Astrocyte (in vitro differentiated cells and primary cell): ENCODE data around the gene IL20RA. TPM values are rescaled to one million over a fixed set of nuclear protein-coding genes. Genes with fewer than 3 reads are reported as not detected.

Experiments used
- DNase-seq: peaks from one replicate; pipeline ENCODE4 v3.0.0-alpha.2; 2010; ENCODE audit warnings: low read depth
- FAIRE-seq: peaks from 2 replicates; lab custom pipeline; 2011; peaks lifted over from hg19 to GRCh38; lab: Jason Lieb, UNC
- H2AFZ ChIP-seq: 2 replicates; pipeline ENCODE4 v1.6.0; 2012; ENCODE audit warnings: low read depth, low read length, inconsistent platforms
- H3K27ac ChIP-seq: 2 replicates; pipeline ENCODE4 v1.5.1; 2011; ENCODE audit warnings: low read depth, low read length, inconsistent platforms
- H3K27me3 ChIP-seq: 2 replicates; pipeline ENCODE4 v1.6.0; 2011; ENCODE audit warnings: low read length, inconsistent platforms; ENCODE audit not compliant: insufficient read depth
- H3K36me3 ChIP-seq: 2 replicates; pipeline ENCODE4 v1.5.1; 2011; ENCODE audit warnings: low read length, inconsistent platforms; ENCODE audit not compliant: insufficient read depth
- H3K4me1 ChIP-seq: 2 replicates; pipeline ENCODE4 v1.5.1; 2011; ENCODE audit warnings: low read length, inconsistent platforms; ENCODE audit not compliant: insufficient read depth
- H3K4me2 ChIP-seq: 2 replicates; pipeline ENCODE4 v1.6.0; 2012; ENCODE audit warnings: low read length, inconsistent platforms
- H3K4me3 ChIP-seq: 2 replicates; pipeline ENCODE4 v1.5.1; 2011; ENCODE audit warnings: low read depth, mild to moderate bottlenecking, low read length, inconsistent platforms; ENCODE audit not compliant: insufficient read depth
- H3K79me2 ChIP-seq: 2 replicates; pipeline ENCODE4 v1.6.0; 2012; ENCODE audit warnings: mild to moderate bottlenecking, low read length, inconsistent platforms; ENCODE audit not compliant: insufficient read depth
- H3K9ac ChIP-seq: 2 replicates; pipeline ENCODE4 v1.6.0; 2012; ENCODE audit warnings: mild to moderate bottlenecking, low read length, inconsistent platforms
- H3K9me3 ChIP-seq: 2 replicates; pipeline ENCODE4 v1.5.1; 2012; ENCODE audit warnings: low read depth, mild to moderate bottlenecking, low read length, inconsistent platforms; ENCODE audit not compliant: insufficient read depth
- H4K20me1 ChIP-seq: 2 replicates; pipeline ENCODE4 v1.6.0; 2012; ENCODE audit warnings: low read length, inconsistent platforms; ENCODE audit not compliant: insufficient read depth
- H3K27ac Mint-ChIP-seq: one replicate; pipeline ENCODE4 v1.8.0; 2021; ENCODE audit warnings: mild to moderate bottlenecking, mixed read lengths; ENCODE audit not compliant: unreplicated experiment
- H3K27me3 Mint-ChIP-seq: one replicate; pipeline ENCODE4 v1.8.0; 2021; ENCODE audit warnings: low read depth, mixed read lengths; ENCODE audit not compliant: unreplicated experiment
- H3K36me3 Mint-ChIP-seq: one replicate; pipeline ENCODE4 v1.8.0; 2021; ENCODE audit warnings: low read depth, mixed read lengths; ENCODE audit not compliant: unreplicated experiment
- H3K4me1 Mint-ChIP-seq: one replicate; pipeline ENCODE4 v1.8.0; 2021; ENCODE audit warnings: low read depth, mixed read lengths; ENCODE audit not compliant: unreplicated experiment
- H3K4me3 Mint-ChIP-seq: one replicate; pipeline ENCODE4 v1.8.0; 2021; ENCODE audit warnings: mild to moderate bottlenecking, moderate library complexity, mixed read lengths; ENCODE audit not compliant: unreplicated experiment
- H3K9me3 Mint-ChIP-seq: one replicate; pipeline ENCODE4 v1.8.0; 2021; ENCODE audit warnings: mild to moderate bottlenecking, mixed read lengths; ENCODE audit not compliant: unreplicated experiment
- EZH2 ChIP-seq: IDR thresholded peaks from 2 replicates; pipeline ENCODE4 v1.6.1; 2012; ENCODE audit warnings: mild to moderate bottlenecking, low read length, inconsistent platforms; ENCODE audit not compliant: insufficient read depth
- total RNA-seq: library from RNA; stranded (reverse); gene quantifications from 2 replicates; pipeline ENCODE4 v1.2.1, GENCODE V29; 2021
- TF ChIP-seq, protein P1 (sequence below): IDR thresholded peaks from 2 replicates; pipeline ENCODE4 v1.5.1; 2011; ENCODE audit warnings: low read depth, mild to moderate bottlenecking, inconsistent platforms, low read length, moderate library complexity; ENCODE audit not compliant: insufficient read depth

IL20RA gene
- total RNA-seq, 1 donor from 2014 or later = 0.07 TPM

GRCh38 chr6:136952714-136953260 is 92.0 kb downstream of the IL20RA start:
- DNase-seq (no peak), FAIRE-seq (no peak)
- no peak overlapping the region for H3K27ac ChIP-seq
- H3K4me3 ChIP-seq = no peak overlapping the region
- H3K27me3 ChIP-seq = no peaks in the 10 kb centered on the region
- no peak overlapping the region for H3K4me3 Mint-ChIP-seq
- H3K36me3 Mint-ChIP-seq = no peaks in the 10 kb centered on the region
- TF ChIP-seq, protein P1, sequence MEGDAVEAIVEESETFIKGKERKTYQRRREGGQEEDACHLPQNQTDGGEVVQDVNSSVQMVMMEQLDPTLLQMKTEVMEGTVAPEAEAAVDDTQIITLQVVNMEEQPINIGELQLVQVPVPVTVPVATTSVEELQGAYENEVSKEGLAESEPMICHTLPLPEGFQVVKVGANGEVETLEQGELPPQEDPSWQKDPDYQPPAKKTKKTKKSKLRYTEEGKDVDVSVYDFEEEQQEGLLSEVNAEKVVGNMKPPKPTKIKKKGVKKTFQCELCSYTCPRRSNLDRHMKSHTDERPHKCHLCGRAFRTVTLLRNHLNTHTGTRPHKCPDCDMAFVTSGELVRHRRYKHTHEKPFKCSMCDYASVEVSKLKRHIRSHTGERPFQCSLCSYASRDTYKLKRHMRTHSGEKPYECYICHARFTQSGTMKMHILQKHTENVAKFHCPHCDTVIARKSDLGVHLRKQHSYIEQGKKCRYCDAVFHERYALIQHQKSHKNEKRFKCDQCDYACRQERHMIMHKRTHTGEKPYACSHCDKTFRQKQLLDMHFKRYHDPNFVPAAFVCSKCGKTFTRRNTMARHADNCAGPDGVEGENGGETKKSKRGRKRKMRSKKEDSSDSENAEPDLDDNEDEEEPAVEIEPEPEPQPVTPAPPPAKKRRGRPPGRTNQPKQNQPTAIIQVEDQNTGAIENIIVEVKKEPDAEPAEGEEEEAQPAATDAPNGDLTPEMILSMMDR = no peak
- TF ChIP-seq EZH2 = no peak
- H3K36me3 ChIP-seq = no peaks in the 10 kb centered on the region
- H3K4me2 ChIP-seq = no peak overlapping the region
- peaks cover 1% of the 10 kb centered on the region for H3K9me3 Mint-ChIP-seq
- peaks cover 3% of the 10 kb centered on the region for H3K4me1 Mint-ChIP-seq
- H3K27ac Mint-ChIP-seq = no peak overlapping the region
- H3K79me2 ChIP-seq = no peaks in the 10 kb centered on the region
- H4K20me1 ChIP-seq = no peaks in the 10 kb centered on the region
- no peaks in the 10 kb centered on the region for H3K4me1 ChIP-seq
- no peaks in the 10 kb centered on the region for H3K9me3 ChIP-seq
- no peak overlapping the region for H3K9ac ChIP-seq
- H2AFZ ChIP-seq = no peak overlapping the region
- H3K27me3 Mint-ChIP-seq = no peaks in the 10 kb centered on the region

GRCh38 chr6:136950436-136951126 is 94.2 kb downstream of the IL20RA start:
- no peaks in the 10 kb centered on the region for H4K20me1 ChIP-seq
- H3K9ac ChIP-seq = no peak overlapping the region
- H3K79me2 ChIP-seq = no peaks in the 10 kb centered on the region
- no peak overlapping the region for H3K4me3 ChIP-seq
- no peak overlapping the region for H3K27ac ChIP-seq
- DNase-seq (no peak), FAIRE-seq (no peak)
- Mint-ChIP-seq H3K27ac (no peak overlapping the region), H3K27me3 (no peaks in the 10 kb centered on the region), H3K9me3 (peaks cover 4% of the 10 kb centered on the region), H3K4me1 (no peaks in the 10 kb centered on the region), H3K36me3 (no peaks in the 10 kb centered on the region), H3K4me3 (no peak overlapping the region)
- H2AFZ ChIP-seq = no peak overlapping the region
- H3K36me3 ChIP-seq = no peaks in the 10 kb centered on the region
- H3K27me3 ChIP-seq = no peaks in the 10 kb centered on the region
- no peaks in the 10 kb centered on the region for H3K4me1 ChIP-seq
- H3K4me2 ChIP-seq = no peak overlapping the region
- TF ChIP-seq EZH2 = no peak
- TF ChIP-seq, protein P1 = no peak
- no peaks in the 10 kb centered on the region for H3K9me3 ChIP-seq

Other genes starting within 250 kb of the IL20RA start
- 4.8 and 6.2 TPM in 2 replicates for gene PEX7, start 222.4 kb downstream of the IL20RA start, total RNA-seq
- gene SLC35D3, start 122.7 kb downstream of the IL20RA start, total RNA-seq = not detected in 2 replicates
- gene IL22RA2, start 128.7 kb upstream of the IL20RA start, total RNA-seq = not detected in 2 replicates
- 38.3 and 42.3 TPM in 2 replicates for gene IFNGR1, start 174.4 kb upstream of the IL20RA start, total RNA-seq